ENCODE results near the gene MUSTN1.

The MUSTN1 gene

DNA sequence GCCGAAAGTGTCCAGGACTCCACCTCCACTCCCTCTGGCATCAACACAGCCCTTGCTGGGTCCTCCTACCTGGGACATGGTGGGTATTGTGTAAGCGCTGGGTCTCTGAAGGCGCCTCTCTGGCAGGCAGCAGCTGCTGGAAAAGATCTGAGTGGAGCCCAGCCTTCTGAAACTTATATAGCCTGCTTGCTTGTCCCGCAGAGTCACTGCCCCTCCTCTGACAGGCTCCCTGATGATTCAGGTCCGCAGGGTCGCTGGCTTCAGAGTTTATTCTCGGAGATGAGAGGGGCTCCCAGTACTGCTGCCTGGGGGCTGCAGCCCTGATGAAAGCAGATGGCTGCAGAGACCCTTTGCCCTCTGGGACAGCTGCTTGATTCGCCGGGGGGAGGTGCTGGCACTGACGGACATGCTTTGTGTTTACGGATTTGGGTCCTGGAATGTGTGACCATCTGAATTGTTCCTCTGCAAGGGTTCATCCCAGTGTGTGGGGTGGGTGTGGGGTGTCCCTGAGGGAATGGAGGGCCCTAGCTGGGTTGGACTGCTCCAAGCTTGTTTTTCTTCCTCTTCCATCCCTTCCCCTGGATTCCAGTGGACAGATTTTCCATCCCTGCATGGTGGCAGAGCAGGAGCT is at the start of gene MUSTN1:
Gene MUSTN1 (minus strand): TSS at position 149 of the 631 bp plus-strand sequence. CDS start 71 bp downstream, at position 78.
- no peak for FAIRE-seq

DNA sequence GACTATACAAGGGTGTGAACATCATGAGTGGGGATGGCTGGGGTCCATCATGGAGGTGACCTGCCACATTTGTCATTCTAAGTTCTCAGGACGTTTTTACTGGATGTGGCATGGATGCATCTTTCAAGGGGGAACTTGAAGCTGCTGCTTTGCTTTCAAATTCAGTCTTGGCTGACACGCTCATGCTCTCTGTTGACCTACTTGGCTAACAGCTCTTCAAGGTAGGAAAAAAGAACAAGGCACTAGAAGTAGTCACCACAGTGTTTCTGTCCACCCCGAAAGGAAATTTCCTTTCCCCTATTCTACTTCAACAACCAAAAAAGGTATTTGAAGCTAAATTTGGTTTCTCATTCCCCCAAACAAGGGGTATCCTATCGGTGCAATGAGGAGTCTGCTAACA is 47.6 kb upstream of the MUSTN1 start:
- no peak for FAIRE-seq

DNA sequence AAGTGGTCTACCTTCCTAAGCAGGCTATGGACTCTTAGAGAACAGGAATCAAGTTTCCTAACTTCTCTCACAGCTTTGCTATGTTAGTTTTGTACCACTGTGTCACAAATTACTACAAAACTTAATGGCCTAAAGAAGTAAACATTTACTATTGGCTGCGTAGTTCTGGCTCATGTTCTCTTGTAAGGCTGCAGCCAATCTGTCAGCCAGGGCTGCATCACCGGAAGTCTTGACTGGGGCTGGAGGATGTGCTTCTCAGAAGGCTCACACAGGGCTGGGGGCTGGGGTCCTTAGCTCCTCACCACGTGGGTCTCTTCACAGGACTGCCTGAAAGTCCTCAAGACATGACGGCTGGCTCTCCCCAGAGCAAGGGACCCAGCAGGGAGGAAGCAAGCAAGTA is 47.1 kb upstream of the MUSTN1 start:
- no peak for FAIRE-seq

DNA sequence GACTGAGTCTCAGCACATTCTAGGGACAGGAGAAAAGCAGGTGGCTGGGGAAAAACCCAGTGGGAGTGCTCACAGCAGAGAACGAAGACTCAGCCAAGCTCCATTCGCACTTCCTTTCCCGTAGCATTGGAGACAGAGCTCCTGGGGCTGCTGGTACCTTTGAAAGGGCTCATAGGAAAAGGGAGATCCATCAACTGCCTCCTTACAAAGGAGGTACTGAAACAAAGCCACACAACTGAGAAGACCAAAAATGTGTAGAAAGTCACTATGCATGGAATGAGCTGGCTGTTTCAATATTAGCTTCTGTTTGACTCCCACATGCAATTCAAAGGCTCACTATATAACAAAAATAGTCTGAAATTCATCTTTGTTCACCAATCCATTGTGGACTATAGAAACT is 45.7 kb upstream of the MUSTN1 start:
- FAIRE-seq: no peak

DNA sequence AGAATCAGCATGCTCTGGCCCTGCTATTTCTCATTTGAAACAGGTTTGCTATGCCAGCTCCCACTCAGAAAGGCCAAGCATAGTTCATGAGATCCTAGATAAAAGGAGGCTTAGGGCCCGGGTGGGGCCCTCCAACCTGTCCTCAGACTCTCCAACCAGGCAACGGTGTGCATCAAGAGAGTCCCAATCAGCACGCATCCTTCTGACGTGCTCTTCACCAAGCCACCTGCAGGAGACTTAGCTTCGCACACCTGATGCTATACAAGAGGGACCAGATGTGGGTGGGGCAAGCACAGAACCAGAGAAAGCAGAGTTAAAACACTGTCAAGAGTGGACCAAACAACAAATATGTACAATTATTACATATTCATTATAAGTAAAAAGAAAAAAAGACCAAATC is 45.2 kb upstream of the MUSTN1 start:
- no peak for FAIRE-seq

DNA sequence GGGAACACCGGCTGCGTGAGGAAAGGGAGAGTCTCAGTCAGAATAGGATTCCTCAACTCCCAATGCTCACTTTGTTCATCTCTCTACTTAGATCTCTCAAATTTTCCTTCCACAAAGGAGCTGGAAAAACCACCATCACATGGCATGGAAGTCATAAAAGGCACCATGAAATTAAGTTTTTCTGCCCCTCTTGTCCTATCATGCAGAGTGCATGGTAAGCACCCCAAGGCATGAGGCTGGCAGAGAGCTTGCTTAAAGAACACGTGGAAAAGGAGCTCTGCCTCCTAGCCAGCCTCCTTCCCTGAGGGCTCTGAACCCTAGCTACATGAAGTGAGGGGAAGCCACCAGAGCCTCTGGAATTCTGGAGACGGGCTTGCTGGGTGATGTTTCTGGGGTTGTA is 44.8 kb upstream of the MUSTN1 start:
- FAIRE-seq: no peak

DNA sequence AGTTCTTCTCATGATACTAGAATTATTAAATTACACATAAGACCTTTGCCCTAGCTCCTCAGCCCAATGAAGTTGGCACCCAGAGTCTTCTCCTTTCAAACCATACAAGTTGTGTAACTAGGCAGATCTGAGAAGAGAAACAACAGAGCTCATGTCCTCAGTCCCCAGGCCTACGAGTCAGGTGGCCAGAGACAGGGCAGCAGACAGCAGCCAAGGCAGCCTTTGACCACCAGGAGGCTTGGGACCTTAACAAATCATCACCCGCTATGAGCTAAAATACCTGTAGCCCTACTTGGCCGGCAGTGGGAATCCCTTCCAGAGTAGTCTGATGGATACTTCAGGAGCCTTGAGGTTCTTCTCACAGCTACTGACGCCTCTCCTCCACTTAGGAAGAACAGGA is 44.3 kb upstream of the MUSTN1 start:
- FAIRE-seq: no peak

DNA sequence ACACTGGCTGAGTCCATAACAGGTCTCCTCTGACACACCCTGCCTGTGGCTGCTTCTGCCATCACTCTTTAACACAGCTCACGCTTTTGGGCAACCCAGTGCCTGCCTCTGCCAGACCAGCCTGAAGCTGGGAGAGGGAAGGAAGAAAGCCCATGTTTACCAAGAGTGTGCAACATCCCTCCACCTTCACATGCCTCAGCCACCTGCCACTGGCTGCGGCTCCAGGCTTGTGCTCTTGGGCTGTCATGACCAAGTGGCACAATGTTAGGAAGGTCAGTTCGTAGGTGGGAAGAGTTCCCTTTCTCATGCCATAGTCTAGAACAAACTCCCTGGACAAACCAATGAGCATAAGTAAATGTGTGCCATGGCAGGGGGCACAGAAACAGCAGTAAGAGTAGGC is 42.3 kb upstream of the MUSTN1 start:
- FAIRE-seq: no peak

DNA sequence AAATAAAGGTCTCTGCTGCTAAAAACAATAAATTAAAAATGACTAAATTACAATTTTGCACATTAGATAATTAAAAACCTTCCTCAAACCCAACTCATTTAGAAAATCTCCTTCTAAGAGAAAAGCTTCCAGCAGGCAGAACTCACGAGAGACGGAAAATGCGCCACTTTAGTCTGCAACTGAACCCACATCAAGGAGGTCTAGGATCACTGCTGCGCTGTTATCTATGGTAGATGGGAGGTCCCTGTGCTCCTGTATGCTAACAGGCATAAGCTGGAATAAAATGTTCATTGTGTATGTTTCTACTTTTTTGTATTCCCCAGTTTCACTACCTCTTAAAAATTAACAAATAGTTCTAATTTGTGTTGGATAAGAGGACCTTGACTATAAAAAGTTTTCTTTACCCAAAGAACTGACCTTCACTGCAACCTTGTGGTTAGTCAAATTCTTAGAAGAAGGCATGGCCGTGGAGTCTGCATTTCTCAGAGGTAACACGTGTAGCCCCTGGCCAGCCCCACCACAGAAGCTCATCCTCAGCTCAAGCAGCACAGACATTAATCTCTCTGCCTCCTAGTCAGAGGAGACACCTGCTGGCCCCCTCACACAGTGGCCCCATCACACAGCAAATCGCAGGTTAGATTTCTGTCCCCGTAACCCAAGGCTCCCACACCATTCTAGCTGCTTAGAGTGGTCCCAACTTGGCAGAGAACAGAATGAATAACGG is 40.2 kb upstream of the MUSTN1 start:
- FAIRE-seq: no peak

DNA sequence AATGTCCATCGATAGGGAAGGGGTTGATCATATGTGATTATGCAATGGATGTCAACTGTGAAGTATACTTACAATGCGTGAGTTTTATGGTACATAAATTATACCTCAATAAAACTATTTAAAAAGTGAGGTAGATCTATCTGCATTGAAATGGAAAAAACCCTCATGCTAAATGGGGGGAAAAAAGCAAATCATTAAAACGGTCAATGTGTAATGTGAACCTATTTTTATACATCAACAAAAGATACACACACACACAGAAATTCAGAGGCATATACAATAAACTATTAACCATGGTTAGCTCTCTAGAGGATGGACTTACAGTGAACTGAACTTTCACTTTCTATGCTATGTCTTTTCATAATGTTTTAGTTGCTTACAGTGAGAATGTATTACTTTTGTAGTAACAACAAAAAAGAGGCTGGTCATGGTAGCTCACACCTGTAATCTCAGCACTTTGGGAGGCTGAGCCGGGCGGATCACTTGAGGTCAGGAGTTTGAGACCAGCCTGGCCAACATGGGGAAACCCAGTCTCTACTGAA is 39.4 kb upstream of the MUSTN1 start:
- FAIRE-seq: no peak

DNA sequence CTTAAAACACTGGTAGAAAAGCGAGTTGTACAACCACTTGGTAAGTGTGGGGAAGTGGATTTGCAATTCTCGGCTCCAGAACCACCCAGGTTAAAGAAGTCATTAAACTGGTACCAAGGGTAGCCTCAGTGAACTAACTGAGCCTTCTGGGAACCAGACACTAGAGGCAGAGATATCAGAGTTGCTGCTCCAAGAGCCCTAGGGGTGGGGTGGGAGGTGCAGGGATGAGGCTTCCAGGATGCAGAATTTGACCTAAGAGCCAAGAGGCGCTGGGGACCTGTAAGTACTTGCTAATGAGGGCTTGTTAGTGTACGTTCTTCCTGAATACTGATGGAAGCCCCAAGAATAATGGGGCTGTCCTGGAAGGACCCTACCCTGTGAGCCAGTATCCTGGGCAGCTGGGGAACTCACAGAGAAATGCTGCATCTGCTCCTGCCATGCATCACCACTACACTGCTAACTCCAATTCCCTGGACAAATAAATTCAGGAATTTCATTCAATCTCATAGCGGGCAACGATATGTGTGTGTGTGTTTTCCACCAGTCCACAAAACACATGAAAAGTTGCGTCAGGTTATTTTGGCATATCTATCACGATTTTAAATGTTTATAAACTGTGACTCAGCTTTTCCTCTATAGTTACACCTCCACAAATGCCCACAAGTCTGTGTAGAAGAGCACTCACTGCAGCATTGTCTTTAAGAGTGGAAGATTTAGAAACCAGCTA is 38.8 kb upstream of the MUSTN1 start:
- FAIRE-seq: no peak

DNA sequence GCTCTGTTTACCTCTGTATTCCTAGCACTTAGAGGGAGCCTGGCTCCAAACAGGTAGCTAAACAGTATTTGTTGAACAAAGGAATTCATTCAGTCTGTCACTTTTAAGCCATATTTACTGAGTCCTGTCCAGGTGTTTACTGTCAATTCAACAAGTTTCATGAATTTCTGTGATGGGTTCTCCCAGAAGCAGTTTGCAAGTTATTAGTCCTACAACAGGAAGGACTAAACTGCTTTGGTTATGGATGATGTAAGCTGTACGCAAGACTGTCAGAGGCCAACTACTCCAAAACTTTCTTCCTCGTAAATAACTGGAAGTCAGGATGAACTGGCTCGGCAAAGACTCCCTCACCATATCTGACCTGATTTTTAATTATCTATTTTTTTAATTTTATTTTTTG is 37.4 kb upstream of the MUSTN1 start:
- no peak for FAIRE-seq

DNA sequence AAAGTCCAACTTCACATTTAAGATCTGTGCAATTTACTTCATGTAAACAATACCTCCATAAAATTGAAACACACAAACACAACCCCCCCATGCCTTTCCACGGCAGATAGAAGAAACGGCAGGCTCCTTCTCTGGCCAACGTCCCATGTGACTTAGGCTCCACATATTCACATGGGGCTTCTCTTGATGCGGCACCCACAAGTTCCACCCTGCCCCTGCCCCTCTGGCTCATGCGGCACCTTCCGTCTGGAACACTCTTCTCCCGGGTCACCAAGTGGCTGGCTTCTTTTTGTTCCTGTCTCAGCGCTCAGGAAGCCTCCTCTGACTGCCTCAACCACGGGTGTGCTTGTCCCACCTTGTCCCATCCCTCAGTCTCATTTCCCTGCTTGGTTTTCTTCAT is 36.9 kb upstream of the MUSTN1 start:
- FAIRE-seq: no peak

DNA sequence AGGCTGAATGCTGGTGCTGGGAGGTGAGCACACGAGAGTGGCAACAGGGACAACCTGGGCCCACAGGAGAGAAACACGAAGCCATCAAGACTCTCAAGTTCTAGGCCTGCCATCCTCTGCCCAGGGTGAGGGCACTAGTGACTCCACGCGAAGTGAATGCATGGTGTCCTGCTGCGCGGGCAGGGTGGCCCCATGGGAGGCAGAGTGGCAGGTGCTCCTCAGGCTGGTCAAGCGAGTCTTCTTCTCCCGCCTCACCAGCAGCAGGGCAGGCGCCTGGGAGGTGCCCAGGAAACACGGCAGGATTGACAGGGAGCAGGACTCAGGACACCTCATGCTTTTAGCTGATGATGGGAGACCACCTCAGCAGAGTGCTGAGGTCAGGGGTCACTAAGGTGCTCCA is 35.7 kb upstream of the MUSTN1 start:
- FAIRE-seq: no peak

DNA sequence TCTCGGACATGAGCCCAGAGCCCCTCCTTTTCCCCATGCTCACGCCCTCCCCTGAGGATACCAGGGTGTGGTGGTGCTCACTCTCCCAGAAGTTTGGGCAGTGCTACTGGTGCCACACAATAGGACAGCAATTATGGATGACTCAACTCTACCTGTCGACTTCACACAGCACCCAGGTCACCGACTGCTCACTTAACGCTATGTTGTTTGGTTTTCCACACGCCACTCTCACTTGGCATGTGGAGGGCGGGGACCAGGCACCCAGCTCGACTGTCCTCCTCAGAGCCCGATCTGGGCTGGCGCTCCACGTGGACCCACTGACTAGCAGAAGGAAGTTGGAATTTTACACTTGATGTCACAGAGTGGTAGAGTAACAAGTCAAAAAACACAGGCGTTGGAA is 31.6 kb upstream of the MUSTN1 start:
- no peak for FAIRE-seq

DNA sequence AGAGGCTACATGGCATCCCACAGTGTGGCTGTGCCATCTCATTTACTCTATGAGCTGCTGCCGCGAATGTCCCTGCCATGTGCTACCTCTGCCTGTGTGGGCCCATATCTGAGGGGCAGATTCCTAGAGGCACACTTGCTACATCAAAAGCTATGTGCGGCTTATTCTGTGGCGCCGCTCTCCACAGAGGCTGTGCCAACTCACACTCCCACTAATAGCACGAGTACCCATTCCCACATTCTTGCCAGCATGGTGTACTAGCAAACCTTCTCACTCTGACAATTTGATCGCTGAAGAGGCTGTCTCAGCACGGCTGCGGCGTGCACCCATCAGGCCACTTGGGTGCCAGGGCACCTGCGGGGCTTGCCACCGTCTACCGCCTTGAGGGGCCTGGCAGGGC is 31.2 kb upstream of the MUSTN1 start:
- no peak for FAIRE-seq

DNA sequence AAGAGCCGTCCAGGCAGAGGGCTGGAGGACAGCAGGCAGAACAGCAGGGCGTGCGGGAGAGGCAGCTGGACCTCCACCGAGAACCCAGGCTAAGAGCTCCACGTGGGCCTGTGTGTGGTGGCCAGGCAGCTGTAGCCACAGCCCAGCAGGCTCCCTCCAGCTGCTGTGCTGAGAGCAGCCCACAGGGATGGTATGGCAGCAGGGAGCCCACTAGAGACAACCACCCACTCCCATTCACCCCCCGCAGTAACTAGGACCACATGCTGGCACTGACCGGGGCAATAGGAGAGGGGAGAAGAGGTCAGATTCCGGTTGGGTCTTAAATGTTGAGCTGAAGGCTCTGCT is 25.6 kb upstream of the MUSTN1 start:
- FAIRE-seq: no peak

DNA sequence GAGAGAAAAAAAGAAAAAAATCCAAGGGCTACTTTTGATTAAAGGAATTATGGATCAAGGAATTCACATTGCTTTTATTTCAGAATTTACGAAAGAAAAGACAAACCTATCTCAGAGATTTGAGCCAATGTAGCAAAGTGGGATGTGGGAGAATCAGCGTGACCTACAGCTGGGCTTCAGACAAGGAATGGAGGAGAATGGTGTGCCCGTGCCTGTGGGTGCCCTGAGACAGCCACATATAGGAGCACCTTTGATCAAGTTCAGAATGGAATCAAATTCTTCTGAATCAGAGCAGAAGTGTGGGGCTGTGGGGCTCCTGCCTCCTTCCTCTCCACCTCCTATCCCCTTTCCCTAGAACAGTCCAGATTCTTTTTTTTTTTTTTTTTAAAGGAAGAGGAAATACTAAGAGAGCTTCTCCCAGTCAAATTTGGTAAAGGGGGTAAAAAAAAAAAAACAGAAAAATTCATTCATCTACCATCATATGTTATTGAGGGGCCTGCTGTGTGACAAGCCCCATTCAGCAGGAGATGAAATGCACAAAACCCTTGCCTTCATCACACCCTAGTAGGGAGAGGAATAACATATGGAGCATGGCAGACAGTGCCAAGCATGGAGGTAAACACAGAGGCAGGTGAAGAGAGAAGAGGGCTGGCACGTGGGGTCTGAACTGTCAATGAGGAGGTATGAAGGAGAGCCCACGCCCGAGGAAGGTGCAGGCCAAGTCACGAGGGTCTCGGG is 25.0 kb upstream of the MUSTN1 start:
- no peak for FAIRE-seq

DNA sequence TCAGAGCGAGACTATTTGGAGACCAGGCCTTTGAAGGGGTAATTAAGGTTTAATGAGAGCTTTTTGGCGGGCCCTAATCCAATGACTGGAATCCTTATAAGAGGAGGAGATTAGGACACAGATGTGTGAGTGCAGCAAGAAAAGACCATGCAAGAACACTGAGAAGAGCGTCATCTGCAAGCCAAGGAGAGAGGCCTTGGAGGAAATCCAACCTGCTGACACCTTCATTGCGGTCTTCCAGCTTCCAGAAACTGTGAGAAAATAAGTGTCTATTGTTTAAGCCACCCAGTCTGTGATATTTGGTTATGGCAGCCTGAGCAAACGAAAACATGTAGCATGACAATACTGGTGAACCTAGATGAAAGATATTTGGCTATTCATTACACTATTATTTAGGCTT is 23.0 kb upstream of the MUSTN1 start:
- FAIRE-seq: no peak

DNA sequence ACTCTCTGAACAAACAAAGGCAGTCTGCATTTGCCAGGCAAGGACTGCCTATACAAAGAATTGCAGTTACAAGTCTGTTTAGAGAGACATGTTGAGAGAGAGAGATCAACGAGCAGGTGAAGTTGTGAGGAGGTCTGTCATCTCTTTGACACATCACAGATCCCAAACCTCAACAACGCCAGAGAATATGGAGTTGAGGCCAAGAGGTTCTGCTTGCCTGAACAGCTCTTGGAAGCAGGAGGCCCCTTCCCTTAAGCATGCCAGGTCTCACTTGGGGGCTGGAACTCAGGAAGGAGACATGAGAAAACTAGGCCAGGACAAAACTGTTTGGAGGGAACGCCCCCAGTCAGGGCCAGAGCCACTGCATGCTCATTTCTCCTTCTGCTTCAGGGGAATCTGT is 22.3 kb upstream of the MUSTN1 start:
- no peak for FAIRE-seq

DNA sequence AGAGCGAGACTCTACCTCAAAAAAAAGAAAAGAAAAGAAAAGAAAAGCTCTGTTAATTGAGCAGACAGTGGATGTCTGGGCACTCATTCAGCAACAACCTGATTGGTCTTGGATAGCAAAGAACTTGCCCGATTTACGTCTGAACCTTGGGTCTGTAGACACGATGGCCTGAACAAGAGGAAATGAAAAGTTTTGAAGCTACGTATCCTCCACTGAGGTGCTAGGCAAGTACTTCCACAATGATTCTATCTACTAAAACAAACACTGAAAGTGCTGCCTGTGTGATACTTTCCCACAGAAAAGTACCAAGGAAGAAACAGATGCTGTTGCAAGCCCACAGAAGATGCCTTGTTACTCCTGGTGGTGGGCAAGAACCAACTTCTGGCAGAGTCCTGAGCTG is 21.8 kb upstream of the MUSTN1 start:
- no peak for FAIRE-seq

DNA sequence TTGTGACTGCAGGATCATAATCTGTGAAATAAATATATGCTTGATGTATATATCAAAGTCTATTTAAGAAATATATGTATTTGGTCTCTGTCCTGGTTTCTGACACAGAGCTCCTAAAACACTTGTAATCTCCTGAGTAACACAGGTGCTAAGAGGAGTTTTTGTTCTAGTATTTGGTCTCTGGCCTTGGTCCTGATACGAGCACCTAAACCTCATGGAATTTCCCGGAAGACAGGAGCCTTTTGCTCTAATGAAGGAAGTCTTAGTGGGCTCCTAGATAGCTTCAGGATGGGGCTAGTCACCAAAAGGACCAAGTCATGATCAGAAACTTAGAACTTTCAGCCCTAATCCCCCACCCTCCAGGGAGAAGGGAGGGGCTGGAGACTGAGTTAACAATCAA is 19.2 kb upstream of the MUSTN1 start:
- no peak for FAIRE-seq

DNA sequence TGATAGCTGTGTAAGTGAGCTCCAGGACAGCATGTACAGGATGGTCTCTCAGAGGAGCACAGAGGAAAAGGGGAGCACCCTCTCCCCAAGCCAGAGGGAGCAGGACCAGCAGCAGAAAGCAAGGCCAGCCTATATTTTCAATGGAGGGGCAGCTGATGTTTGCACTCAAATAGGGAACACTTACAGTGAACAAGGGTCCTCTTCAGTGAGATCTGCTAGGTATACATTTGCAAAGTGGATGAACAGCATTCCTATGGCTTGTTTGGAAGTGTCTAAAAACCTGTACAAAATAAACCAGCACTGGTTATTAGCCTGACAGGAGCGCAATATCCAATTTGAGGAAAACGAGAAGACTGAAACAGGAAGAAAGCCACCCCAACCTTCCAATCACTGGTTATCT is 17.6 kb upstream of the MUSTN1 start:
- no peak for FAIRE-seq
